Loucy (cell line): ENCODE data around the gene XAB2.

Experiments
- EZH2phosphoT487 ChIP-seq: fragments of 200-600 bp; IDR thresholded peaks from 2 replicates; pipeline ENCODE4 v1.6.1; 2018; ENCODE audit warnings: antibody characterized with exemption, mild to moderate bottlenecking, moderate library complexity, borderline replicate concordance
- TF ChIP-seq, protein P1 (sequence below): fragments of 200-600 bp; sonication (generic); conservative IDR thresholded peaks from 2 replicates; pipeline ENCODE4 v1.5.1; 2014; ENCODE audit warnings: mild to moderate bottlenecking, antibody characterized with exemption, low read length

- TF ChIP-seq, protein P1, sequence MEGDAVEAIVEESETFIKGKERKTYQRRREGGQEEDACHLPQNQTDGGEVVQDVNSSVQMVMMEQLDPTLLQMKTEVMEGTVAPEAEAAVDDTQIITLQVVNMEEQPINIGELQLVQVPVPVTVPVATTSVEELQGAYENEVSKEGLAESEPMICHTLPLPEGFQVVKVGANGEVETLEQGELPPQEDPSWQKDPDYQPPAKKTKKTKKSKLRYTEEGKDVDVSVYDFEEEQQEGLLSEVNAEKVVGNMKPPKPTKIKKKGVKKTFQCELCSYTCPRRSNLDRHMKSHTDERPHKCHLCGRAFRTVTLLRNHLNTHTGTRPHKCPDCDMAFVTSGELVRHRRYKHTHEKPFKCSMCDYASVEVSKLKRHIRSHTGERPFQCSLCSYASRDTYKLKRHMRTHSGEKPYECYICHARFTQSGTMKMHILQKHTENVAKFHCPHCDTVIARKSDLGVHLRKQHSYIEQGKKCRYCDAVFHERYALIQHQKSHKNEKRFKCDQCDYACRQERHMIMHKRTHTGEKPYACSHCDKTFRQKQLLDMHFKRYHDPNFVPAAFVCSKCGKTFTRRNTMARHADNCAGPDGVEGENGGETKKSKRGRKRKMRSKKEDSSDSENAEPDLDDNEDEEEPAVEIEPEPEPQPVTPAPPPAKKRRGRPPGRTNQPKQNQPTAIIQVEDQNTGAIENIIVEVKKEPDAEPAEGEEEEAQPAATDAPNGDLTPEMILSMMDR = no peak
- TF ChIP-seq EZH2phosphoT487 = no peak
Measured at GRCh38 chr19:7646426-7646700, 17.0 kb upstream of the XAB2 start.
